Measurements from ENCODE around the gene PRSS56. TPM values are rescaled to one million over a fixed set of nuclear protein-coding genes. Genes with fewer than 3 reads are reported as not detected.

Gene PRSS56
- polyA plus RNA-seq, 1 donor (not counting 4 experiments of a cell fraction or from before 2014, with no cell fraction given), result not detected

DNA sequence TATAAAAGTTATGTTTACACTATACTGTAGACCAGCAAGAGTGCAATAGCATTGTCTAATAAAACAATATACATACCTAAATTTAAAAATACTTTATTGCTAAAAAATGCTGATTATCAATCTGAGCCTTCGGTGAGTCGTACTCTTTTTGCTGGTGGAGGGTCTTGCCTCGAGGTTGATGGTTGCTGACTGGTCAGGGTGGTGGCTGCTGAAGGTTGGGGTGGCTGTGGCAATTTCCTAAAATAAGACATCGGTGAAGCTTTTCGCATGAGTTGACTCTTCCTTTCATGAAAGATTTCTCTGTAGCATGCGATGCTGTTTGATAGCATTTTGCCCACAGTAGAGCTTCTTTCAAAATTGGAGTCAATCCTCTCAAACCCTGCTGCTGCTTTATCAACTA lies 27.8 kb downstream of the PRSS56 start:
- Histone ChIP-seq H3K9me3 (ENCODE audit: control insufficient read depth, low read depth, low read length) (no peaks in the 10 kb centered on the region), H3K36me3 (ENCODE audit: control insufficient read depth in 2 of 2, extremely low read depth in 1 of 2, insufficient read depth in 2 of 2, low read length in 2 of 2) (peaks cover 3 to 11% of the 10 kb centered on the region in 2 experiments), H4K20me1 (ENCODE audit: control insufficient read depth, extremely low read depth, insufficient read depth, low read length) (peaks cover 8% of the 10 kb centered on the region), H3K27ac (ENCODE audit: control insufficient read depth, insufficient read depth, low read length) (no peak overlapping the region), H3K27me3 (ENCODE audit: control insufficient read depth, extremely low read depth, insufficient read depth, low read length) (no peaks in the 10 kb centered on the region), H3K9ac (ENCODE audit: control insufficient read depth, extremely low read depth, insufficient read depth, low read length) (no peak overlapping the region), H3K79me2 (ENCODE audit: control insufficient read depth, insufficient read depth, low read length) (peaks cover 45% of the 10 kb centered on the region), H3K4me3 (ENCODE audit: control insufficient read depth in 2 of 3, extremely low read depth in 1 of 3, insufficient read depth in 2 of 3, low read depth in 1 of 3, low read length in 3 of 3) (no peak overlapping the region), H3K4me2 (ENCODE audit: control insufficient read depth, extremely low read depth, insufficient read depth, low read depth, low read length) (no peak overlapping the region), H2AFZ (ENCODE audit: control insufficient read depth, low read length) (no peak overlapping the region), H3K9me1 (ENCODE audit: control insufficient read depth, extremely low read depth, insufficient read depth, low read length) (no peaks in the 10 kb centered on the region), H3K4me1 (ENCODE audit: control insufficient read depth, extremely low read depth, insufficient read depth, low read length) (peaks cover 10% of the 10 kb centered on the region)
- no peak for FAIRE-seq
- TF ChIP-seq EZH2 (IDR thresholded peaks at IDR 0.05; ENCODE audit: low read length), result no peak
- TF ChIP-seq, protein P1, sequence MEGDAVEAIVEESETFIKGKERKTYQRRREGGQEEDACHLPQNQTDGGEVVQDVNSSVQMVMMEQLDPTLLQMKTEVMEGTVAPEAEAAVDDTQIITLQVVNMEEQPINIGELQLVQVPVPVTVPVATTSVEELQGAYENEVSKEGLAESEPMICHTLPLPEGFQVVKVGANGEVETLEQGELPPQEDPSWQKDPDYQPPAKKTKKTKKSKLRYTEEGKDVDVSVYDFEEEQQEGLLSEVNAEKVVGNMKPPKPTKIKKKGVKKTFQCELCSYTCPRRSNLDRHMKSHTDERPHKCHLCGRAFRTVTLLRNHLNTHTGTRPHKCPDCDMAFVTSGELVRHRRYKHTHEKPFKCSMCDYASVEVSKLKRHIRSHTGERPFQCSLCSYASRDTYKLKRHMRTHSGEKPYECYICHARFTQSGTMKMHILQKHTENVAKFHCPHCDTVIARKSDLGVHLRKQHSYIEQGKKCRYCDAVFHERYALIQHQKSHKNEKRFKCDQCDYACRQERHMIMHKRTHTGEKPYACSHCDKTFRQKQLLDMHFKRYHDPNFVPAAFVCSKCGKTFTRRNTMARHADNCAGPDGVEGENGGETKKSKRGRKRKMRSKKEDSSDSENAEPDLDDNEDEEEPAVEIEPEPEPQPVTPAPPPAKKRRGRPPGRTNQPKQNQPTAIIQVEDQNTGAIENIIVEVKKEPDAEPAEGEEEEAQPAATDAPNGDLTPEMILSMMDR (optimal IDR thresholded peaks at IDR 0.05 in 1 of 3, IDR thresholded peaks at IDR 0.05 in 1 of 3, conservative IDR thresholded peaks at IDR 0.05 in 1 of 3; ENCODE audit: extremely low read depth in 1 of 3, insufficient read depth in 2 of 3, low read length in 3 of 3), result no peak
- dilution Hi-C loops (cut with MboI; ENCODE audit: extremely low pct_ligation_motif_present, low sequenced_read_pairs), result no loop called here
- DNase-seq (ENCODE audit: low read depth, low spot score), result no peak

- no peak for DNase-seq (ENCODE audit: low read depth, low spot score)
- Histone ChIP-seq H3K4me3 (ENCODE audit: control insufficient read depth in 2 of 3, extremely low read depth in 1 of 3, insufficient read depth in 2 of 3, low read depth in 1 of 3, low read length in 3 of 3) (peak overlapping the region; percentile 82 to 93 (median 93)), H3K4me1 (ENCODE audit: control insufficient read depth, extremely low read depth, insufficient read depth, low read length) (peaks cover 10% of the 10 kb centered on the region), H3K79me2 (ENCODE audit: control insufficient read depth, insufficient read depth, low read length) (peaks cover 63% of the 10 kb centered on the region), H2AFZ (ENCODE audit: control insufficient read depth, low read length) (peak overlapping the region; percentile 91), H3K9me3 (ENCODE audit: control insufficient read depth, low read depth, low read length) (no peaks in the 10 kb centered on the region), H4K20me1 (ENCODE audit: control insufficient read depth, extremely low read depth, insufficient read depth, low read length) (peaks cover 3% of the 10 kb centered on the region), H3K9ac (ENCODE audit: control insufficient read depth, extremely low read depth, insufficient read depth, low read length) (peak overlapping the region; percentile 97), H3K9me1 (ENCODE audit: control insufficient read depth, extremely low read depth, insufficient read depth, low read length) (peaks cover 2% of the 10 kb centered on the region), H3K27me3 (ENCODE audit: control insufficient read depth, extremely low read depth, insufficient read depth, low read length) (no peaks in the 10 kb centered on the region), H3K4me2 (ENCODE audit: control insufficient read depth, extremely low read depth, insufficient read depth, low read depth, low read length) (peak overlapping the region; percentile 92), H3K36me3 (ENCODE audit: control insufficient read depth in 2 of 2, extremely low read depth in 1 of 2, insufficient read depth in 2 of 2, low read length in 2 of 2) (peaks cover 7 to 12% of the 10 kb centered on the region in 2 experiments), H3K27ac (ENCODE audit: control insufficient read depth, insufficient read depth, low read length) (peak overlapping the region; percentile 92)
- dilution Hi-C loops (cut with MboI; ENCODE audit: extremely low pct_ligation_motif_present, low sequenced_read_pairs), result no loop called here
- no peak for FAIRE-seq
- TF ChIP-seq, protein P1 (optimal IDR thresholded peaks at IDR 0.05 in 1 of 3, IDR thresholded peaks at IDR 0.05 in 1 of 3, conservative IDR thresholded peaks at IDR 0.05 in 1 of 3; ENCODE audit: extremely low read depth in 1 of 3, insufficient read depth in 2 of 3, low read length in 3 of 3), result no peak
- TF ChIP-seq EZH2 (IDR thresholded peaks at IDR 0.05; ENCODE audit: low read length), result no peak
These were observed 29.6 kb downstream of the PRSS56 start for GRCh38 chr2:232549655-232550353.
